Gastrocnemius medialis (tissue), 4 donors: ENCODE data around the gene KCTD5.

Experiments
- CTCF ChIP-seq, 5 experiments: fragments of 450-650 bp in 3 of 5; fragments of 200-600 bp in 2 of 5; sonication (generic) in 2 of 5; IDR thresholded peaks in 4 of 5; conservative IDR thresholded peaks in 1 of 5; 1 replicate in 4 of 5; 2 replicates in 1 of 5; pipeline ENCODE4 v1.5.1; 2016 to 2019; ENCODE audit warnings: antibody characterized with exemption in 5 of 5, mild to moderate bottlenecking in 3 of 5, moderate library complexity in 3 of 5
- POLR2A ChIP-seq, 2 donors: fragments of 450-650 bp; IDR thresholded peaks; one replicate each; pipeline ENCODE4 v1.6.1; 2017; ENCODE audit warnings: antibody characterized with exemption in 2 of 2, mild to moderate bottlenecking in 2 of 2, moderate library complexity in 2 of 2

- TF ChIP-seq POLR2A (IDR thresholded peaks at IDR 0.05) (no peak), CTCF (IDR thresholded peaks at IDR 0.05 in 4 of 5, conservative IDR thresholded peaks at IDR 0.05 in 1 of 5) (no peak)
Measured at GRCh38 chr16:2745961-2746360, 63.6 kb downstream of the KCTD5 start.
